ENCODE measurements around the gene CUBN.

Gene CUBN

GRCh38 chr10:17169803-17170202 lies 40.2 kb upstream of the CUBN start:
- no peaks in the 10 kb centered on the region for H3K4me1 ChIP-seq (ENCODE audit: low read depth, poor library complexity, severe bottlenecking)
- no peaks in the 10 kb centered on the region for H3K27me3 ChIP-seq (ENCODE audit: insufficient read depth, low read depth)
- no peaks in the 10 kb centered on the region for H3K79me2 ChIP-seq (ENCODE audit: insufficient read depth, low read depth)
- no peaks in the 10 kb centered on the region for H4K20me1 ChIP-seq (ENCODE audit: insufficient read depth)
- H3K27ac ChIP-seq: no peak overlapping the region
- H2AFZ ChIP-seq (ENCODE audit: low read depth): no peak overlapping the region
- TF ChIP-seq CTCF (conservative IDR thresholded peaks at IDR 0.05; ENCODE audit: low read depth, low read length): no peak
- H3K9ac ChIP-seq: no peak overlapping the region
- H3K36me3 ChIP-seq (ENCODE audit: insufficient read depth): no peaks in the 10 kb centered on the region
- H3K4me3 ChIP-seq (IDR thresholded peaks at IDR 0.05; ENCODE audit: insufficient read depth, low read depth, low read length): no peak overlapping the region
- no peak overlapping the region for H3K4me2 ChIP-seq

- Histone ChIP-seq H3K27ac (no peak overlapping the region), H2AFZ (ENCODE audit: low read depth) (no peak overlapping the region), H4K20me1 (ENCODE audit: insufficient read depth) (no peaks in the 10 kb centered on the region), H3K4me3 (IDR thresholded peaks at IDR 0.05; ENCODE audit: insufficient read depth, low read depth, low read length) (no peak overlapping the region), H3K79me2 (ENCODE audit: insufficient read depth, low read depth) (no peaks in the 10 kb centered on the region), H3K9ac (no peak overlapping the region), H3K36me3 (ENCODE audit: insufficient read depth) (no peaks in the 10 kb centered on the region), H3K4me1 (ENCODE audit: low read depth, poor library complexity, severe bottlenecking) (no peaks in the 10 kb centered on the region), H3K27me3 (ENCODE audit: insufficient read depth, low read depth) (no peaks in the 10 kb centered on the region), H3K4me2 (no peak overlapping the region)
- no peak for TF ChIP-seq CTCF (conservative IDR thresholded peaks at IDR 0.05; ENCODE audit: low read depth, low read length)
These were observed 37.1 kb upstream of the CUBN start for GRCh38 chr10:17166699-17167098.

DNA sequence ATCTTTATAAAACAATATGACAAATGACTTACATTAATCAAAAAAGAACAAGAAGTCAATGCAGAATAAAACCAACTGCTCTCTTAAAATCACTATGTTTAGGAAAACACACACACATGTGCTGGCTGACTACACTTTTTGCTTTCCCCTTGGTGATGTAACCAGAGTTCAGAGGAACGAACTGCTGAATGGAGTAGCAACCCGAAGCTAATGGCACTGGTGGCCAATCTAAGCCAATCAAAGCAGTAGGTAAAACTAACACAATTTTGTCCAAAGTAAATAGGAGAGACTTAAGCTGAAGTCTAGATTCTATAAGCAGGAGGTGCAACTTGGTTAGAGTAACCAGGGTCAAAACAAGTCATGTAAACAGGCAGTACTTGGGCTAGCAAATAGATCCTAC lies 33.2 kb upstream of the CUBN start:
- no peak overlapping the region for H3K9ac ChIP-seq
- H4K20me1 ChIP-seq (ENCODE audit: insufficient read depth): no peaks in the 10 kb centered on the region
- H3K27me3 ChIP-seq (ENCODE audit: insufficient read depth, low read depth): no peaks in the 10 kb centered on the region
- H3K27ac ChIP-seq: no peak overlapping the region
- H3K79me2 ChIP-seq (ENCODE audit: insufficient read depth, low read depth): no peaks in the 10 kb centered on the region
- no peak overlapping the region for H3K4me2 ChIP-seq
- TF ChIP-seq CTCF (conservative IDR thresholded peaks at IDR 0.05; ENCODE audit: low read depth, low read length): no peak
- H3K4me3 ChIP-seq (IDR thresholded peaks at IDR 0.05; ENCODE audit: insufficient read depth, low read depth, low read length): no peak overlapping the region
- H3K4me1 ChIP-seq (ENCODE audit: low read depth, poor library complexity, severe bottlenecking): no peaks in the 10 kb centered on the region
- no peak overlapping the region for H2AFZ ChIP-seq (ENCODE audit: low read depth)
- H3K36me3 ChIP-seq (ENCODE audit: insufficient read depth): no peaks in the 10 kb centered on the region

GRCh38 chr10:17161775-17162174 lies 32.2 kb upstream of the CUBN start:
- no peaks in the 10 kb centered on the region for H3K79me2 ChIP-seq (ENCODE audit: insufficient read depth, low read depth)
- H3K27me3 ChIP-seq (ENCODE audit: insufficient read depth, low read depth): no peaks in the 10 kb centered on the region
- H3K9ac ChIP-seq: no peak overlapping the region
- H4K20me1 ChIP-seq (ENCODE audit: insufficient read depth): no peaks in the 10 kb centered on the region
- no peak for TF ChIP-seq CTCF (conservative IDR thresholded peaks at IDR 0.05; ENCODE audit: low read depth, low read length)
- H3K4me1 ChIP-seq (ENCODE audit: low read depth, poor library complexity, severe bottlenecking): no peaks in the 10 kb centered on the region
- no peak overlapping the region for H3K27ac ChIP-seq
- no peaks in the 10 kb centered on the region for H3K36me3 ChIP-seq (ENCODE audit: insufficient read depth)
- H3K4me3 ChIP-seq (IDR thresholded peaks at IDR 0.05; ENCODE audit: insufficient read depth, low read depth, low read length): no peak overlapping the region
- no peak overlapping the region for H2AFZ ChIP-seq (ENCODE audit: low read depth)
- H3K4me2 ChIP-seq: no peak overlapping the region

DNA sequence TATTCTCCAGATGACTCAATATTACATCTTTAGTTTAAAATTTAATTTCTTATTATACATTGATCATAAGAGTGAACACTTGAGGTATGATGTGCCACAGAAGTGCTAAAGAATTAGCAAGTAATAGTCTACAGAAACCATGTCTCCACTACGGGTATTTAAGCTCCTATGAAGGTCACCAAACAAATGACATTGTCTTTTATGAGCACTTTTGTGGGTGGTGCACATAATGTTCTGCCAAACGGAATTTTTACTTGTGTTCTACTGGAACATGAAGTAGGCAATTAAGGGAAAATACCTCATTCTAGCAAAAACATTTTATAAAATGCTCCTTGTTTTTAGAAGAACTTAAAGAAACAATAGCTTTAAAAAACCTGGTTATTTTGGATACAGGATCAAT lies 27.4 kb upstream of the CUBN start:
- TF ChIP-seq CTCF (conservative IDR thresholded peaks at IDR 0.05; ENCODE audit: low read depth, low read length): no peak
- Histone ChIP-seq H3K4me1 (ENCODE audit: low read depth, poor library complexity, severe bottlenecking) (no peaks in the 10 kb centered on the region), H3K36me3 (ENCODE audit: insufficient read depth) (no peaks in the 10 kb centered on the region), H4K20me1 (ENCODE audit: insufficient read depth) (no peaks in the 10 kb centered on the region), H3K27me3 (ENCODE audit: insufficient read depth, low read depth) (no peaks in the 10 kb centered on the region), H2AFZ (ENCODE audit: low read depth) (no peak overlapping the region), H3K9ac (no peak overlapping the region), H3K4me3 (IDR thresholded peaks at IDR 0.05; ENCODE audit: insufficient read depth, low read depth, low read length) (no peak overlapping the region), H3K27ac (no peak overlapping the region), H3K79me2 (ENCODE audit: insufficient read depth, low read depth) (no peaks in the 10 kb centered on the region), H3K4me2 (no peak overlapping the region)
